D721Med (cell line): ENCODE results near the gene SSH2.

ENCODE experiments used
- DNase-seq: peaks from one replicate; pipeline ENCODE4 v3.0.0; 2011; ENCODE audit warnings: low spot score; ENCODE audit not compliant: insufficient read length
- FAIRE-seq: peaks from 2 replicates; lab custom pipeline; 2011; peaks lifted over from hg19 to GRCh38; lab: Jason Lieb, UNC
- CTCF ChIP-seq: IDR thresholded peaks from 2 replicates; pipeline ENCODE4 v1.5.1; 2012; ENCODE audit warnings: mild to moderate bottlenecking, control low read depth; ENCODE audit not compliant: insufficient read depth; ENCODE audit errors: missing control alignments

SSH2 gene

DNA sequence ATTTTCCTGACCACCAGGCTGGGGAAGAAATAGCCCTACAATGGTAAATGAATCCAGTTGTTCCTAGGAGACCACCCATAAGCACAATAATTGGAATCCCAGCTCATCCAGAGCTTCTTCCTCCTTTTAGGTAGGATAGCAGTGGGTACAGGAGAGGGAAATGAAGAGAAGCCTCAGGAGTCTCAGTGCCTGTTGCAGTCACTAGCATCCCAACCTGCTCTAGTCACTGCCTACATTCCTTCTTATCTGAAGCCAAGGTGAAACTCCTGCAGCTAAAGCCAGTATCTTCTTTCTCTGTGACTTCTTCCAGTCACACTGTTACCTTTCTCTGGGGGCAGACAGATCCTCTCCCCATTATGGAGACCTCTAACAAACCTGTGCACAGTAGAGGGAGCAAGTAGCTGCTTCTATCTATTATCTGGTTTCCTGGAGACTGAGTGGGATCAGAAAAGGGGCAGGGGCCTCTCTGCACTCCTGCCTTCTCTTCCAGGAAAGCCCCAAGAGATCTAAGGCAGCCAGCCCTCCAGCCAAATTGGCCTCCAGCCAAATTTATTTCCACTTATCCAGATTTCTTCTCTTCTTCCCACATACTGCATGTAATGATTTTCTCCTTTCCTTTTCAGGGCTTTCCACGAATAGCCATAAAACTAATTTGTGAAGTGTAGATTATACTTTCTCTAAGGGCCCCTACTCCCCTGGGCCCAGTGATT, 85.5 kb downstream of the SSH2 start:
- no peak for FAIRE-seq

DNA sequence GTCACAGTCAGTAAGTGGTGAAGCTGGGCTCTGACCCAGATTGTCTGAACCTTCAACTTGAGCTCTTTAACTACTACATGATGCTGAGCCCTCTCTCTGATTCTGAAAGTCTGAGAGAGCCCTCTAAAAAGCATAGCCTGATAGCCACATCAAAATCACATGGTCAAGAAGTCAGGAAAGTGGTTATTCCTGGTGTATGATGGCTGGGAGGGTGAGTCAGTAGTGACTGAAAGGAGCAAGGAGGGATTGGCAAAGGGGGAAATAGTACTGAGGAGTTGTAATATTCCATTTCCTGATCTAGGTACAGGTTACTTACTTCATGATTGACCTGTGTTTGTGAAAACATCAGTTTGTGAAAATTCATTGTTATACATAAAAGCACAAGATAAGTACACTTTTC, 89.1 kb downstream of the SSH2 start:
- FAIRE-seq, result no peak
- no peak for TF ChIP-seq CTCF
- no peak for DNase-seq

More for the DNA sequence above, 85.5 kb downstream of the SSH2 start:
- DNase-seq, result no peak
- TF ChIP-seq CTCF, result no peak

DNA sequence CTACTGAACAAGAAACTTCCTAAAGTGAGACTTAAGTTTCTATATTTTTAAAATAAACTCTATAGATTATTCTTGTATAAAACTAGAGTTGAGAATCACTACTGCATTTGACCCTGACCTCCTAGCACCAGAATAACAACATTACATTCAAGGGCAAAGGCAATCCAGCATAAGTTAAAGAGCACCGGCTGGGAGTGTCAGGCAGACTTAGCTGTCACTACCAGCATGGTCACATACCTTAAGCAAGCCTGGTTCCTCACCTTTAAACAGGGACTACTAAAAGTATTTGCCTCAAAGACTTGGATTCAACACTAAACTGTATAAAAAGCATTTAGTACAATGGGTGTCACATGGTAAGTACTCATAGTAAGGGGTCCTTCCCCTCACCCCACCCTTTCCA, 90.4 kb downstream of the SSH2 start:
- DNase-seq (no peak), FAIRE-seq (no peak)
- no peak for TF ChIP-seq CTCF

DNA sequence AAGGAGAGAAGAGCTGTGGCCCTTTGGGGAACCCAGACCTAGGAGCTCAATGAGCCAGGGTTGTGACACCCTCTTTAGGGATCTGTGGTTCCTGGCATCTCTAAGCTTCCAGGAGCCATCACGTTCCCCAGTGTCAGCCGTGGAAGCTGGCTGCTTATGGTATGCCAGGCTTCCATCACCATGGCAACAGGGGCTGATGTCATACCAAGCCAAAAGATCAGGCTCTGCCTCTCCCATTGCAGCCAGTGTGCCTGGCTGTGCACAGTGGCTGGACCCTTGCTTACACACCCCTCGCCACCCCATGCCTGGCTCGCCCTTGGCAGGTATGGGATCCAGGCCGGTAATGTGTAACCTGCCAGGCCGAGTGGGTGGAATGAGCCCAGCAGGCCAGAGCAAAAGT, 91.1 kb downstream of the SSH2 start:
- TF ChIP-seq CTCF, result no peak
- no peak for DNase-seq
- FAIRE-seq, result no peak

- FAIRE-seq, result no peak
- DNase-seq, result no peak
- no peak for TF ChIP-seq CTCF
Measured at GRCh38 chr17:29837531-29837930, 92.5 kb downstream of the SSH2 start.

DNA sequence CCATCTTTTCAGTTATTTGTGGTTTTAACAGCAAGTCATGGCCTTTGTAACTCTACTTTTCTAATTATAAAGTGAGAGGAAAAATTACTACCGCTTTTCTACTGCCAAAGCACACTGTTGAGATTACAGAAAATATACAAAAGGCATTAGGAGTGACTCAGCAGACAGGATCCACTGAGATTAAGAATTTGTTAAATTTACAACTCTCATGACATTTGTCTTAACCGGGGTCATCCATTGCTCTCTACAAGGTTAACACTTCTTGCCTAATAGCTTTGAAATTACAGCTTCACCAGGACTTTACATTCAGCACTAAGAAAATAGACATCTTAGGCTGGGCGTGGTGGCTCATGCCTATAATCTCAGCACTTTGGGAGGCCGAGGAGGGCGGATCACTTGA, 93.4 kb downstream of the SSH2 start:
- DNase-seq (no peak), FAIRE-seq (no peak)
- TF ChIP-seq CTCF, result no peak
